ENCODE measurements around the gene MLLT6. TPM values are rescaled to one million over a fixed set of nuclear protein-coding genes. Genes with fewer than 3 reads are reported as not detected.
A peak's percentile ranks its signal among the peaks of the same experiment; 100 is the strongest.

The MLLT6 gene
- total and polyA plus RNA-seq, 10 donors = 27.3 to 244 (median 143) TPM

DNA sequence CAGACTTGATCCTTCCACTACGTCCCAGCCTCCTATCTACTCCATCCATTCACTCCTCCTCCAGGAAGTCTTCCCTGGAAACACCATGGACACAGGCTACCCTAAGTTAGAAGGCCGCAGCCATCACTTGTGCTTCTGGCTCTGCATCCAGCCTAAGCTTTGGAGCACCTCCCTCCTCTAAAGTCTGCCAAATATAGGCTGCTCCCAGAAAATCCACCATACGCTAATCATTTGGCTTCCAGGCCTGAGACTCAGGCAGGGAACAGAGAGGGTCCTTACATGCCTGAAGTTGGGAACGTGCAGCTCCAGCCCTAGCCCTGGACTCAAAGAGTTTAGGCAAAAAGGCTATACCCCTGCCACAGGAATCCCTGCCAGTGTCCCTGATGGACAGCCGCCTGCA lies 36.4 kb downstream of the MLLT6 start:
- H3K27ac ChIP-seq = peak overlapping the region in 2 of 8 donors; percentile 38 to 47
- no peaks in the 10 kb centered on the region for H3K9me3 ChIP-seq
- peaks cover 0 to 32% (median 2%) of the 10 kb centered on the region in 6 donors for H3K36me3 ChIP-seq
- H3K4me3 ChIP-seq = no peak overlapping the region
- no peak for DNase-seq
- TF ChIP-seq POLR2A (IDR thresholded peaks at IDR 0.05) (no peak), POLR2AphosphoS5 (IDR thresholded peaks at IDR 0.05) (no peak)
- TF ChIP-seq, protein P1, sequence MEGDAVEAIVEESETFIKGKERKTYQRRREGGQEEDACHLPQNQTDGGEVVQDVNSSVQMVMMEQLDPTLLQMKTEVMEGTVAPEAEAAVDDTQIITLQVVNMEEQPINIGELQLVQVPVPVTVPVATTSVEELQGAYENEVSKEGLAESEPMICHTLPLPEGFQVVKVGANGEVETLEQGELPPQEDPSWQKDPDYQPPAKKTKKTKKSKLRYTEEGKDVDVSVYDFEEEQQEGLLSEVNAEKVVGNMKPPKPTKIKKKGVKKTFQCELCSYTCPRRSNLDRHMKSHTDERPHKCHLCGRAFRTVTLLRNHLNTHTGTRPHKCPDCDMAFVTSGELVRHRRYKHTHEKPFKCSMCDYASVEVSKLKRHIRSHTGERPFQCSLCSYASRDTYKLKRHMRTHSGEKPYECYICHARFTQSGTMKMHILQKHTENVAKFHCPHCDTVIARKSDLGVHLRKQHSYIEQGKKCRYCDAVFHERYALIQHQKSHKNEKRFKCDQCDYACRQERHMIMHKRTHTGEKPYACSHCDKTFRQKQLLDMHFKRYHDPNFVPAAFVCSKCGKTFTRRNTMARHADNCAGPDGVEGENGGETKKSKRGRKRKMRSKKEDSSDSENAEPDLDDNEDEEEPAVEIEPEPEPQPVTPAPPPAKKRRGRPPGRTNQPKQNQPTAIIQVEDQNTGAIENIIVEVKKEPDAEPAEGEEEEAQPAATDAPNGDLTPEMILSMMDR (IDR thresholded peaks at IDR 0.05 in 8 of 11, conservative IDR thresholded peaks at IDR 0.05 in 3 of 11) = no peak
- intact Hi-C loops (cut with DNase I; ENCODE audit: low total_unique reads) = no loop called here
- H3K4me1 ChIP-seq = peaks cover 2 to 61% (median 29%) of the 10 kb centered on the region in 6 donors
- H3K27me3 ChIP-seq (replicated peaks in 1 of 7) = peaks cover 0 to 28% (median 0%) of the 10 kb centered on the region in 7 donors
- 82 to 90% (median 89%) methylated on average over 4 to 5 of the region's 5 CpGs for WGBS, 5 donors

DNA sequence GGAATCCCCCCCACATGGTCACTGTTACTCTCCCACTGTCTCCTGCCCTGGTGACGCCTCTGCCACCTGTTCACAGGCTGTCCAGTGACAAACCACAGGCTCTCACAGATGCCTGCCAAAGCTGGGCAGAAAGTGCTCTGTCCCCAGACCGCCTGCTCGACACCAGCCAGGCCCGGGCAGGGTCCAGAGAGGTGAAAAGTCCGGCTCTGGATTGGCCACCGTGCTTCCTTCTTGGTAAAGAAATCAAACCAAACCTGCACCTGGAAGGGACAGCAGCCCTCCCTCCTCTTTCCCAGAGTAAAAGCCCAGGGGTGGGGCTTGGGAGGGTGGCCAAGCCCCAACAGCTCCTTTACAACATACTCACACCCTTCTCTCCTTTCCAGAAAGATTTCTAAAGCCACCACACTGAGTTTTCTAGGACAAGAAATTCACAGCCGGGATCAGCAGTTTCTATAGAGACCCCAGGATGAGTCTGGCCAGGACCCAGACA lies 36.9 kb downstream of the MLLT6 start:
- Histone ChIP-seq H3K36me3 (peaks cover 0 to 29% (median 2%) of the 10 kb centered on the region in 6 donors), H3K4me1 (peaks cover 7 to 66% (median 34%) of the 10 kb centered on the region in 6 donors), H3K4me3 (no peak overlapping the region), H3K9me3 (no peaks in the 10 kb centered on the region), H3K27ac (peak overlapping the region in 4 of 8 donors; percentile 12 to 47 (median 40)), H3K27me3 (replicated peaks in 1 of 7) (peaks cover 0 to 33% (median 2%) of the 10 kb centered on the region in 7 donors)
- 67 to 84% (median 75%) methylated on average over 7 of the region's 7 CpGs for WGBS, 5 donors
- DNase-seq = peak; percentile 53
- intact Hi-C loops (cut with DNase I; ENCODE audit: low total_unique reads) = no loop called here
- TF ChIP-seq, protein P1 (IDR thresholded peaks at IDR 0.05 in 8 of 11, conservative IDR thresholded peaks at IDR 0.05 in 3 of 11) = no peak
- no peak for TF ChIP-seq POLR2A (IDR thresholded peaks at IDR 0.05)
- TF ChIP-seq POLR2AphosphoS5 (IDR thresholded peaks at IDR 0.05) = no peak

DNA sequence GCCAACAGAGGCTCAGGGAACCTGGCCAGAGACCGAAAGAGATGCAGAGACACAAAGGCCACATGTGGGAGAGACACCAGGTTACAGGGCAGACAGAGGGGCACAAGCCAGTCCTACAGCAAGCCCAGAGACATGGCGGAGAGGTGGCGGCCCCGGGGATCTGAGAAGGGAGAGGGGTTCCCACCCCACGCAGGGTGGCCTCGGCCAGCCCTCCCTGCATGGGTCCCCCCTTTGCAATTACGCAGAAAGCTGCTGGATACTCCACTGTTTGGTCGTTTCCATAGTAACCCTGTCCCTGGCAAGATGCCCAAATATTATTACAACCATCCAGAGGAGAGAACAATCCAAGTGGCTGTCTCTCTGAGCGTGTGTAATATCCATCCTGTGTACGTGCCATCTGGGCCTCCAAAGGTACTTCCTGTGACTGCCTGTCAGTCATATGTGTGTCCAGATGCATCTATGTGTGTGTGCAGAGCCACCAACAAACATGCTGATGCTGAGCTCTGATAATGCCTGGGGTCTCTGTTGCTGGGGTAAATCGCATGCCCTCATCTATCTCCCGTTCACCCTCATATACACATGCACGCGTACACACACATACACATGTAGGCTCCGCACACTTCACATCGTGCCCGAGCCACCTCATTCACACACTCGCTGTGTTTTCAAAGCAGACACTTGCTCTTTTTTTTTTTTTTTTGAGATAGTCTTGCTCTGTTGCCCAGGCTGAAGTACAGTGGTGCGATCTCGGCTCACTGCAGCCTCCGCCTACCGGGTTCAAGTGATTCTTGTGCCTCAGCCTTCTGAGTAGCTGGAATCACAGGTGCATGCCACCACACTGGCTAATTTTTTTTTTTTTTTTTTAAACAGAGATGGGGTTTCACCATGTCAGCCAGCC lies 37.6 kb downstream of the MLLT6 start:
- 61 to 75% (median 68%) methylated on average over 21 to 22 of the region's 22 CpGs for WGBS, 5 donors
- peak overlapping the region in 4 of 8 donors; percentile 12 to 47 (median 40) for H3K27ac ChIP-seq

More for the DNA sequence above, 37.6 kb downstream of the MLLT6 start:
- H3K27me3 ChIP-seq (replicated peaks in 1 of 7) = peaks cover 0 to 40% (median 9%) of the 10 kb centered on the region in 7 donors
- TF ChIP-seq POLR2AphosphoS5 (IDR thresholded peaks at IDR 0.05) (no peak), POLR2A (IDR thresholded peaks at IDR 0.05) (no peak)
- TF ChIP-seq, protein P1 (IDR thresholded peaks at IDR 0.05 in 8 of 11, conservative IDR thresholded peaks at IDR 0.05 in 3 of 11) = no peak
- intact Hi-C loops (cut with DNase I; ENCODE audit: low total_unique reads) = no loop called here
- peaks cover 12 to 73% (median 41%) of the 10 kb centered on the region in 6 donors for H3K4me1 ChIP-seq
- H3K4me3 ChIP-seq = no peak overlapping the region
- H3K36me3 ChIP-seq = peaks cover 0 to 22% (median 2%) of the 10 kb centered on the region in 6 donors
- no peaks in the 10 kb centered on the region for H3K9me3 ChIP-seq
- peak; percentile 58 for DNase-seq
